CD14-positive monocyte (primary cell): ENCODE measurements around the gene SCAF8. TPM values are rescaled to one million over a fixed set of nuclear protein-coding genes. Genes with fewer than 3 reads are reported as not detected.
A peak's percentile ranks its signal among the peaks of the same experiment; 100 is the strongest.

Experiments used
- DNase-seq, 3 donors: peaks; one replicate each; pipeline ENCODE4 v3.0.0-alpha.2; 2011 to 2022
- H2AFZ ChIP-seq: 2 replicates; pipeline ENCODE4 v1.6.0; 2012; ENCODE audit warnings: mild to moderate bottlenecking, low read depth, low read length, inconsistent platforms; ENCODE audit not compliant: insufficient read depth, poor library complexity, severe bottlenecking
- H3K27ac ChIP-seq, 2 donors: 1 replicate in 1 of 2; 2 replicates in 1 of 2; pipeline ENCODE4 v1.5.1; 2012 to 2013; ENCODE audit warnings: low read length in 2 of 2, control low read depth in 1 of 2, inconsistent platforms in 1 of 2, low read depth in 1 of 2, mild to moderate bottlenecking in 1 of 2
- H3K27me3 ChIP-seq, 2 donors: one replicate each; pipeline versions ENCODE4 v1.6.0 to v1.6.1; 2011 to 2013; ENCODE audit warnings: low read length in 2 of 2; ENCODE audit not compliant: control insufficient read depth in 2 of 2, insufficient read depth in 2 of 2
- H3K36me3 ChIP-seq, 2 donors: replicated peaks in 1 of 2; 1 replicate in 1 of 2; 2 replicates in 1 of 2; pipeline versions ENCODE4 v1.5.1 to v1.6.1; 2012 to 2013; ENCODE audit warnings: low read length in 2 of 2, control low read depth in 1 of 2, inconsistent platforms in 1 of 2, mild to moderate bottlenecking in 1 of 2; ENCODE audit not compliant: insufficient read depth in 2 of 2, control insufficient read depth in 1 of 2
- H3K4me1 ChIP-seq, 2 donors: 1 replicate in 1 of 2; 2 replicates in 1 of 2; pipeline versions ENCODE4 v1.5.1 to v1.6.1; 2012 to 2013; ENCODE audit warnings: low read length in 2 of 2, control low read depth in 1 of 2, inconsistent platforms in 1 of 2, mild to moderate bottlenecking in 1 of 2, moderate library complexity in 1 of 2; ENCODE audit not compliant: insufficient read depth in 2 of 2, control insufficient read depth in 1 of 2
- H3K4me2 ChIP-seq: replicated peaks from 2 replicates; pipeline ENCODE3; 2012; ENCODE audit warnings: low read length, moderate library complexity, mild to moderate bottlenecking; ENCODE audit not compliant: poor library complexity, severe bottlenecking; ENCODE audit errors: extremely low read depth
- H3K4me3 ChIP-seq, 3 experiments: fragments of 200-600 bp in 1 of 3; sonication (generic) in 1 of 3; replicated peaks in 1 of 3; 1 replicate in 2 of 3; 2 replicates in 1 of 3; pipeline ENCODE4 v1.5.1; 2011 to 2013; ENCODE audit warnings: low read length in 3 of 3, mild to moderate bottlenecking in 3 of 3, control low read depth in 2 of 3, low read depth in 2 of 3, inconsistent platforms in 1 of 3, moderate library complexity in 1 of 3
- H3K79me2 ChIP-seq: 2 replicates; pipeline ENCODE4 v1.6.0; 2012; ENCODE audit warnings: mild to moderate bottlenecking, control low read depth, inconsistent platforms, low read length, moderate library complexity; ENCODE audit not compliant: insufficient read depth
- H3K9ac ChIP-seq: 2 replicates; pipeline ENCODE4 v1.6.0; 2017; ENCODE audit warnings: low read length, mild to moderate bottlenecking; ENCODE audit not compliant: insufficient read depth, poor library complexity, severe bottlenecking
- H3K9me3 ChIP-seq, 2 donors: replicated peaks in 1 of 2; 1 replicate in 1 of 2; 2 replicates in 1 of 2; pipeline versions ENCODE4 v1.5.1 to v1.6.1; 2012 to 2013; ENCODE audit warnings: low read length in 2 of 2, control low read depth in 1 of 2; ENCODE audit not compliant: control insufficient read depth in 1 of 2, insufficient read depth in 1 of 2
- H4K20me1 ChIP-seq: 2 replicates; pipeline ENCODE4 v1.6.0; 2012; ENCODE audit warnings: mild to moderate bottlenecking, low read length, control low read depth, moderate library complexity; ENCODE audit not compliant: insufficient read depth
- H3K27ac Mint-ChIP-seq, 7 donors: one replicate each; pipeline ENCODE4 v1.8.0; 2020; ENCODE audit warnings: mild to moderate bottlenecking in 7 of 7, mixed read lengths in 7 of 7, moderate library complexity in 6 of 7, inconsistent platforms in 2 of 7
- H3K27me3 Mint-ChIP-seq, 3 donors: one replicate each; pipeline ENCODE4 v1.8.0; 2021 to 2022; ENCODE audit warnings: low read depth in 3 of 3, mild to moderate bottlenecking in 3 of 3, mixed read lengths in 3 of 3, moderate library complexity in 3 of 3, inconsistent platforms in 1 of 3
- H3K36me3 Mint-ChIP-seq, 2 donors: one replicate each; pipeline ENCODE4 v1.8.0; 2020; ENCODE audit warnings: mixed read lengths in 2 of 2, inconsistent platforms in 1 of 2, mild to moderate bottlenecking in 1 of 2
- H3K4me1 Mint-ChIP-seq: one replicate; pipeline ENCODE4 v1.8.0; 2020; ENCODE audit warnings: mild to moderate bottlenecking, mixed read lengths
- H3K4me3 Mint-ChIP-seq, 2 donors: one replicate each; pipeline ENCODE4 v1.8.0; 2020; ENCODE audit warnings: mild to moderate bottlenecking in 2 of 2, mixed read lengths in 2 of 2, moderate library complexity in 1 of 2
- H3K9me3 Mint-ChIP-seq, 7 donors: one replicate each; pipeline ENCODE4 v1.8.0; 2020 to 2022; ENCODE audit warnings: mixed read lengths in 7 of 7, mild to moderate bottlenecking in 6 of 7, moderate library complexity in 6 of 7, inconsistent platforms in 2 of 7
- CTCF ChIP-seq: fragments of 200-600 bp; IDR thresholded peaks from one replicate; pipeline ENCODE4 v1.8.0; 2022; ENCODE audit warnings: antibody characterized with exemption, mild to moderate bottlenecking
- WGBS: methylation state at CpG from one replicate; pipeline ENCODE4 v1.1.5; 2013; ENCODE audit warnings: missing lambda C conversion rate; ENCODE audit not compliant: insufficient coverage; 5-methylcytosine and 5-hydroxymethylcytosine counted together
- intact Hi-C, 2 donors: fragments of 100-400 bp; cut with micrococcal nuclease; formaldehyde crosslinking; loops; one replicate each; pipeline versions ENCODE4 v1.15.0 to v1.15.1; 2023
- polyA plus RNA-seq, 3 donors: library from polyadenylated mRNA; depleted of rRNA in 1 of 3; unstranded in 2 of 3; stranded (reverse) in 1 of 3; fragments of 300-500 nt in 2 of 3; fragments of >200 nt in 1 of 3; fragmentation: Illumina TruSeq in 2 of 3; gene quantifications; 1 replicate in 2 of 3; 2 replicates in 1 of 3; pipeline ENCODE4 v1.2.3, GENCODE V29; 2012 to 2021

Gene SCAF8
- polyA plus RNA-seq, 3 donors = 2.8 to 18.5 (median 4.2) TPM

- Histone ChIP-seq H4K20me1 (peaks cover 47% of the 10 kb centered on the region), H3K4me1 (peaks cover 23 to 48% of the 10 kb centered on the region in 2 donors), H3K27me3 (no peaks in the 10 kb centered on the region), H3K4me2 (peak overlapping the region; percentile 94), H3K9ac (peak overlapping the region; percentile 97), H3K4me3 (peak overlapping the region; percentile 62 to 95 (median 94)), H2AFZ (peak overlapping the region; percentile 98), H3K36me3 (peaks cover 0 to 7% of the 10 kb centered on the region in 2 donors), H3K9me3 (no peaks in the 10 kb centered on the region), H3K79me2 (peaks cover 52% of the 10 kb centered on the region), H3K27ac (peak overlapping the region; percentile 92 to 94)
- under 1% methylated on average over 62 of the region's 71 CpGs for WGBS
- no peaks in the 10 kb centered on the region for H3K9me3 Mint-ChIP-seq
- peak; percentile 41 for TF ChIP-seq CTCF
- H3K36me3 Mint-ChIP-seq = peaks cover 9 to 11% of the 10 kb centered on the region in 2 donors
- peaks cover 49% of the 10 kb centered on the region for H3K4me1 Mint-ChIP-seq
- H3K4me3 Mint-ChIP-seq = peak overlapping the region; percentile 91 to 95
- peak; percentile 90 to 95 (median 92) for DNase-seq
- intact Hi-C loops = loop anchor here (5.0 to 10.0 kb wide), 3 partner anchors 52 to 61 kb away; no protein-coding TSS in a partner anchor
- peaks cover 0 to 3% (median 0%) of the 10 kb centered on the region in 3 donors for H3K27me3 Mint-ChIP-seq
- peak overlapping the region; percentile 93 to 98 (median 96) for H3K27ac Mint-ChIP-seq
Measured at GRCh38 chr6:154733626-154734382, 588 bp downstream of the SCAF8 start.

GRCh38 chr6:154736618-154737259 lies 3.5 kb downstream of the SCAF8 start:
- H3K9ac ChIP-seq = no peak overlapping the region
- H3K79me2 ChIP-seq = peaks cover 81% of the 10 kb centered on the region
- H3K4me1 ChIP-seq = peaks cover 23 to 48% of the 10 kb centered on the region in 2 donors
- H3K4me2 ChIP-seq = peak overlapping the region; percentile 39
- peaks cover 76% of the 10 kb centered on the region for H4K20me1 ChIP-seq
- DNase-seq = peak; percentile 23 to 49 (median 43)
- Mint-ChIP-seq H3K4me3 (peak overlapping the region in 1 of 2 donors; percentile 55), H3K27me3 (peaks cover 0 to 3% (median 0%) of the 10 kb centered on the region in 3 donors), H3K9me3 (no peaks in the 10 kb centered on the region), H3K36me3 (peaks cover 9 to 16% of the 10 kb centered on the region in 2 donors), H3K27ac (peak overlapping the region in 6 of 7 donors; percentile 25 to 71 (median 39)), H3K4me1 (peaks cover 60% of the 10 kb centered on the region)
- no peaks in the 10 kb centered on the region for H3K27me3 ChIP-seq
- no peaks in the 10 kb centered on the region for H3K9me3 ChIP-seq
- no peak for TF ChIP-seq CTCF
- H3K27ac ChIP-seq = peak overlapping the region in 1 of 2 donors; percentile 56
- H3K36me3 ChIP-seq = peaks cover 2 to 9% of the 10 kb centered on the region in 2 donors
- no CpG with 5 or more reads among the region's 4 CpGs for WGBS
- intact Hi-C loops = loop anchor here in 1 of 2 donors (10.0 kb wide), 1 partner anchor 58 kb away; no protein-coding TSS in a partner anchor
- peak overlapping the region in 1 of 3 experiments; percentile 15 for H3K4me3 ChIP-seq
- no peak overlapping the region for H2AFZ ChIP-seq
